Tibial artery (tissue), 4 donors: ENCODE results near the gene PURA.

Experiments used
- DNase-seq, 2 donors: peaks; one replicate each; pipeline ENCODE4 v3.0.0-alpha.2; 2019
- H3K27ac ChIP-seq, 2 donors: fragments of 200-600 bp; sonication (generic) in 1 of 2; 1 replicate in 1 of 2; 2 replicates in 1 of 2; pipeline ENCODE4 v1.5.1; 2018 to 2019; ENCODE audit warnings: mild to moderate bottlenecking in 1 of 2
- H3K27me3 ChIP-seq, 2 donors: fragments of 200-600 bp; sonication (generic) in 1 of 2; one replicate each; pipeline versions ENCODE4 v1.5.1 to v1.6.0; 2016 to 2019
- H3K36me3 ChIP-seq, 3 donors: fragments of 200-600 bp; sonication (generic) in 2 of 3; one replicate each; pipeline ENCODE4 v1.5.1; 2016 to 2019; ENCODE audit warnings: mild to moderate bottlenecking in 2 of 3
- H3K4me1 ChIP-seq, 4 donors: fragments of 200-600 bp; sonication (generic) in 2 of 4; 1 replicate in 3 of 4; 2 replicates in 1 of 4; pipeline ENCODE4 v1.5.1; 2016 to 2019
- H3K4me3 ChIP-seq, 2 donors: fragments of 200-600 bp; sonication (generic) in 1 of 2; 1 replicate in 1 of 2; 2 replicates in 1 of 2; pipeline ENCODE4 v1.5.1; 2018 to 2019; ENCODE audit warnings: mild to moderate bottlenecking in 2 of 2
- H3K9me3 ChIP-seq, 3 donors: fragments of 200-600 bp; sonication (generic) in 1 of 3; one replicate each; pipeline ENCODE4 v1.5.1; 2016 to 2019
- intact Hi-C: fragments of 100-400 bp; cut with DNase I; formaldehyde crosslinking; loops from one replicate; pipeline ENCODE4 v1.15.0; 2023; ENCODE audit warnings: low total_unique reads
- TF ChIP-seq, protein P1 (sequence below), 2 experiments: fragments of 200-600 bp in 1 of 2; fragments of 450-650 bp in 1 of 2; IDR thresholded peaks; one replicate each; pipeline ENCODE4 v1.5.1; 2017 to 2019; ENCODE audit warnings: antibody characterized with exemption in 2 of 2, mild to moderate bottlenecking in 1 of 2, moderate library complexity in 1 of 2

PURA gene

DNA sequence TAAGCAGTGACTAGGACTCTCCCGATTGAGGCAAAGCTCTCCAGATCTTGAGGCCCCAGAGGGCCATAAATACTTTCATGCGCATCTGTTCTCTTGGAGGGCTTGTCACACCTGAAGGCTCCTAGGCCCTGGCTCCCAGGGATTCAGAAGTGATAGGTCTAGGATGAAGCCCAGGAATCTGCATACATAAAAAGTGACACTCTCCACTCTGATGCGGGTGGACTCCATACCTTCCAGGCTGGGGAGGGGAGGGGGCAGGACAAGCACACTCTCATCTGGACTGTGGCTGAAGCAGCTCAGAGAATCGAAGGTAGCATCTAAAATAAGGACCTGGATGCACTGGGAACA lies 52.0 kb downstream of the PURA start:
- TF ChIP-seq, protein P1, sequence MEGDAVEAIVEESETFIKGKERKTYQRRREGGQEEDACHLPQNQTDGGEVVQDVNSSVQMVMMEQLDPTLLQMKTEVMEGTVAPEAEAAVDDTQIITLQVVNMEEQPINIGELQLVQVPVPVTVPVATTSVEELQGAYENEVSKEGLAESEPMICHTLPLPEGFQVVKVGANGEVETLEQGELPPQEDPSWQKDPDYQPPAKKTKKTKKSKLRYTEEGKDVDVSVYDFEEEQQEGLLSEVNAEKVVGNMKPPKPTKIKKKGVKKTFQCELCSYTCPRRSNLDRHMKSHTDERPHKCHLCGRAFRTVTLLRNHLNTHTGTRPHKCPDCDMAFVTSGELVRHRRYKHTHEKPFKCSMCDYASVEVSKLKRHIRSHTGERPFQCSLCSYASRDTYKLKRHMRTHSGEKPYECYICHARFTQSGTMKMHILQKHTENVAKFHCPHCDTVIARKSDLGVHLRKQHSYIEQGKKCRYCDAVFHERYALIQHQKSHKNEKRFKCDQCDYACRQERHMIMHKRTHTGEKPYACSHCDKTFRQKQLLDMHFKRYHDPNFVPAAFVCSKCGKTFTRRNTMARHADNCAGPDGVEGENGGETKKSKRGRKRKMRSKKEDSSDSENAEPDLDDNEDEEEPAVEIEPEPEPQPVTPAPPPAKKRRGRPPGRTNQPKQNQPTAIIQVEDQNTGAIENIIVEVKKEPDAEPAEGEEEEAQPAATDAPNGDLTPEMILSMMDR (IDR thresholded peaks at IDR 0.05) = no peak
- Histone ChIP-seq H3K36me3 (no peaks in the 10 kb centered on the region), H3K27ac (no peak overlapping the region), H3K4me3 (no peak overlapping the region), H3K9me3 (no peaks in the 10 kb centered on the region), H3K4me1 (no peaks in the 10 kb centered on the region), H3K27me3 (no peaks in the 10 kb centered on the region)
- peak in 1 of 2 donors; percentile 37 for DNase-seq
- intact Hi-C loops = no loop called here

DNA sequence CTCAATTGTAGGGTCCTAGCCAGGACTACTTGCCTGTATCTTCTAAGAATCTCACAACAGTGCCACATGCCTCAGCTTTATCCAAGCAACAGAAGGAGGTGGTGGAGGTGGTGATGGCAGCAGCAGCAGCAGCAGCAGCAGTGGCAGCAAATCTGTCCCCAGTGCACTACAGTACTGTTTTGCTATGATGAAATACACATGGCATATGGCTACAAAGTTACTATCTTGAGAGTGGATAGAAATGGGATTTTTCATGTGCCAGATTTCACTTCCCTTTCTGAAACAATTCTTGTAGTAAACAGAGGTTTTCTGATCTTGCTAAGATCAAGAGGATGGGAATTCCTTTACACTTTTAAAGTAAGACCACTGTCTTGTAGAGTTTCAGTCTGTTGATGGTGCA lies 53.0 kb downstream of the PURA start:
- Histone ChIP-seq H3K9me3 (no peaks in the 10 kb centered on the region), H3K27me3 (no peaks in the 10 kb centered on the region), H3K4me3 (no peak overlapping the region), H3K27ac (no peak overlapping the region), H3K4me1 (no peaks in the 10 kb centered on the region), H3K36me3 (no peaks in the 10 kb centered on the region)
- TF ChIP-seq, protein P1 (IDR thresholded peaks at IDR 0.05) = no peak
- DNase-seq = no peak
- intact Hi-C loops = no loop called here

DNA sequence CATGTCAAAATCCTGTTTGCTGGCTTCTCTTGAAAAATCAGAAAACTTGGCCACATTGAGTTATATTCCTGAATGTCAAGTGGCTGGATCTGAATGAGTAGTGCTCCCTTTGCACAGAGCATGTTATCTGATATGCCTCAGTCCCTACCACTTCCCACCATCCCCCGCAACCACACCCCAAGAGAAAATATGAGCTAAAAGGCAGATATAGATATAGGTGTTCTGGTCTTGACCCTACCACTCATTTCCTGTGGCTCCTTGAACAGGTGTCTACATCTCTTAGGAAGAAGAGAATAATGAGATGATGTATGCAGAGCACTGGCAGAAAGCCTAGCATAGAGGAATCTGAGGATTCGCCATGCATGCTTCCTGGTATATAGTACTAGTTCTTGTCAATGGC lies 54.5 kb downstream of the PURA start:
- H3K27me3 ChIP-seq = no peaks in the 10 kb centered on the region
- H3K4me1 ChIP-seq = no peaks in the 10 kb centered on the region
- H3K4me3 ChIP-seq = no peak overlapping the region
- TF ChIP-seq, protein P1 (IDR thresholded peaks at IDR 0.05) = no peak
- H3K36me3 ChIP-seq = no peaks in the 10 kb centered on the region
- no peak overlapping the region for H3K27ac ChIP-seq
- no peak for DNase-seq
- H3K9me3 ChIP-seq = no peaks in the 10 kb centered on the region
- intact Hi-C loops = no loop called here

DNA sequence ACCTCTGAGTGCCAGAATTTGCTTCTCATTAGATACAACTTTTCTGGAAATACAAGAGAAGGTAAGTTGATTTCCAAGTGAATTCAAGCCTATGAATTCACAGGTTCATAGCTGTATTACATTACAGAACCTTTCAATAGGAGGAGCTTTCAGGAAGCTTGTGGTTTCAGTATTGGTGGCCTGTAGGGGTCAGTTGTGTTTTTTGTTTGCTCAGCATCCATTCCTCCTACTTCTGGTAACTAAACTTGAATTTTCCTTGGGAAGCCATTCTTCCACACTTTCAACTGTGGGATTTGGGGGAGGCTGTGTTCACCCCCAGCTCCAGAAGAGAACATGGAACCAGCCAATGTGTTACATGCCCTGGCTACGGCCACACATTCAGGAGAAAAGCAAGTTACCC lies 55.5 kb downstream of the PURA start:
- H3K4me3 ChIP-seq = no peak overlapping the region
- TF ChIP-seq, protein P1 (IDR thresholded peaks at IDR 0.05) = no peak
- intact Hi-C loops = no loop called here
- H3K4me1 ChIP-seq = peaks cover 0 to 2% (median 0%) of the 10 kb centered on the region in 4 donors
- DNase-seq = no peak
- H3K36me3 ChIP-seq = no peaks in the 10 kb centered on the region
- no peaks in the 10 kb centered on the region for H3K9me3 ChIP-seq
- H3K27me3 ChIP-seq = no peaks in the 10 kb centered on the region
- no peak overlapping the region for H3K27ac ChIP-seq

DNA sequence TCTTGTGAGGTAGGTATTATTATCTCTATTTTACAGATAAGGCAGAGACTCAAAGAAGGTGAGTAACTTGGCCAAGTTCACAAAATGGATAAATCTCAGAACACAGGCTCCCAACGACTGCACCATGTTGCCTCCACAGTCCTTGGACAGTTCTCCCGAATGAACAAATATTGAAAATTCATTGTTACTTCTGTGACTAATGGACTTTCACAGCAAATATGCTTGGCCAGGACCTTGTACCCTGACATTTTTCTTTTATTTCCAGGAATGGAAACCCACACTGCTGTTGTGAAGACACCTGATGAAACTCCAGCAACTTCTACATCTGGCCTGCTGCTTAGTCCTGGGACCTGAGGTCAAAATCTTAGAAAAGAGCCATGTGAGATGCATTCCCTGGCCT lies 58.6 kb downstream of the PURA start:
- Histone ChIP-seq H3K4me3 (no peak overlapping the region), H3K27me3 (no peaks in the 10 kb centered on the region), H3K9me3 (no peaks in the 10 kb centered on the region), H3K4me1 (peaks cover 0 to 23% (median 11%) of the 10 kb centered on the region in 4 donors), H3K36me3 (no peaks in the 10 kb centered on the region), H3K27ac (no peak overlapping the region)
- DNase-seq = no peak
- intact Hi-C loops = no loop called here
- TF ChIP-seq, protein P1 (IDR thresholded peaks at IDR 0.05) = no peak

DNA sequence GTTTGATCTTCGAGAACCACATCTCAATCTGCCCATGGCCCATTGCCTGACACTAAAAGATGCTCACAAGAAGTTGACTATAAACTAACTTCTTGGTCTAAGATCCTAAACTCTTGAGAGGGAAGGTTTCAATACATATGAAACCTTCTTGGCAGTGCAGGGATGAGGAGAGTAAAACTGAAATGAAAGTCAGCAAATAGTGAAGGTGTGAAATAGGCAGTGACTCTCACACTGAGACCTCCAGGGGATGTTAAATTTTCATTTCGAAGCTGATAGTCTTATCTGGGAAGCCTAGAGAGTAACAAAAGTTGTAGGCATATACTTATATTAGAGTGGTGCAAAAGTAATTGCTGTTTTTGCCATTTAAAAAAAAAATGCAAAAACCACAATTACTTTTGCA lies 60.1 kb downstream of the PURA start:
- H3K4me3 ChIP-seq = no peak overlapping the region
- no peaks in the 10 kb centered on the region for H3K9me3 ChIP-seq
- H3K36me3 ChIP-seq = no peaks in the 10 kb centered on the region
- no peak for DNase-seq
- intact Hi-C loops = no loop called here
- H3K27ac ChIP-seq = peak overlapping the region; percentile 99
- TF ChIP-seq, protein P1 (IDR thresholded peaks at IDR 0.05) = no peak
- no peaks in the 10 kb centered on the region for H3K27me3 ChIP-seq
- peaks cover 0 to 38% (median 15%) of the 10 kb centered on the region in 4 donors for H3K4me1 ChIP-seq
